K562 (cell line): Measurements from ENCODE around the gene RNF26. TPM values are rescaled to one million over a fixed set of nuclear protein-coding genes. Genes with fewer than 3 reads are reported as not detected.

Experiments used
- BRD9 ChIP-seq: fragments of 450-650 bp; IDR thresholded peaks from 2 replicates; pipeline ENCODE4 v1.6.1; 2018; ENCODE audit warnings: low read depth; ENCODE audit not compliant: partially characterized antibody
- CTBP1 ChIP-seq: fragments of 450-650 bp; IDR thresholded peaks from 2 replicates; pipeline ENCODE4 v1.6.1; 2016; ENCODE audit warnings: borderline replicate concordance
- DIDO1 ChIP-seq: fragments of 450-650 bp; IDR thresholded peaks from 2 replicates; pipeline ENCODE4 v1.6.1; 2016; ENCODE audit warnings: low read depth, missing biosample characterization, missing genetic modification characterization
- DPF2 ChIP-seq: fragments of 450-650 bp; IDR thresholded peaks from 2 replicates; pipeline ENCODE4 v1.6.1; 2016
- EHMT2 ChIP-seq: fragments of 450-650 bp; IDR thresholded peaks from 2 replicates; pipeline ENCODE4 v1.6.1; 2018; ENCODE audit warnings: antibody characterized with exemption
- GTF3C2 ChIP-seq: IDR thresholded peaks from 3 replicates; pipeline ENCODE4 v1.6.1; 2011; ENCODE audit warnings: borderline replicate concordance, mild to moderate bottlenecking, moderate library complexity; ENCODE audit not compliant: insufficient read length; ENCODE audit errors: extremely low read depth
- KLF1 ChIP-seq: fragments of 450-650 bp; IDR thresholded peaks from 2 replicates; pipeline ENCODE4 v1.6.1; 2016; ENCODE audit warnings: missing genetic modification characterization, missing compliant biosample characterization
- LCOR ChIP-seq: sonication (generic); formaldehyde crosslinking; IDR thresholded peaks from 2 replicates; pipeline ENCODE4 v1.8.0; 2022; ENCODE audit warnings: mild to moderate bottlenecking, missing genetic modification reagents
- MAX ChIP-seq: sonication (generic); formaldehyde crosslinking; IDR thresholded peaks from 2 replicates; pipeline ENCODE4 v1.9.0; 2022; ENCODE audit warnings: mild to moderate bottlenecking, missing genetic modification reagents
- NCOA4 ChIP-seq: fragments of 450-650 bp; IDR thresholded peaks from 2 replicates; pipeline ENCODE4 v1.6.1; 2018; ENCODE audit warnings: mild to moderate bottlenecking; ENCODE audit not compliant: partially characterized antibody
- NFIC ChIP-seq: fragments of 450-650 bp; IDR thresholded peaks from 2 replicates; pipeline ENCODE4 v1.6.1; 2017; ENCODE audit warnings: mild to moderate bottlenecking, inconsistent platforms
- TCF15 ChIP-seq: fragments of 250-450 bp; sonication (Bioruptor Pico); IDR thresholded peaks from 2 replicates; pipeline ENCODE4 v1.8.0; 2022; ENCODE audit warnings: moderate library complexity, mild to moderate bottlenecking, inconsistent platforms
- ZNF3 ChIP-seq: fragments of 250-450 bp; sonication (Bioruptor Pico); IDR thresholded peaks from 2 replicates; pipeline ENCODE4 v1.5.0; 2021; ENCODE audit warnings: mild to moderate bottlenecking, moderate library complexity
- ZNF318 ChIP-seq, 2 experiments: fragments of 450-650 bp; IDR thresholded peaks; 2 replicates each; pipeline ENCODE4 v1.6.1; 2016; ENCODE audit warnings: mild to moderate bottlenecking in 2 of 2, borderline replicate concordance in 1 of 2, low read depth in 1 of 2, moderate library complexity in 1 of 2
- ZNF408 ChIP-seq: fragments of 250-450 bp; sonication (Bioruptor Pico); IDR thresholded peaks from 2 replicates; pipeline ENCODE4 v1.4.0; 2020; ENCODE audit warnings: low read depth, mild to moderate bottlenecking, moderate library complexity
- ZNF699 ChIP-seq: fragments of 250-450 bp; sonication (Bioruptor Pico); IDR thresholded peaks from 2 replicates; pipeline ENCODE4 v1.8.0; 2021; ENCODE audit warnings: mild to moderate bottlenecking, moderate library complexity; ENCODE audit not compliant: insufficient replicate concordance
- polyA plus RNA-seq, 8 experiments: library from polyadenylated mRNA; depleted of rRNA in 4 of 8; stranded (reverse) in 5 of 8; unstranded in 3 of 8; fragments of >200 nt; fragmentation: Nextera tagmentation in 2 of 8; fragmentation: Illumina TruSeq in 1 of 8; extraction: Ambion mirVana in 2 of 8; extraction: Trizol in 1 of 8; gene quantifications; 2 replicates each; pipeline versions ENCODE4 v1.2.1 to v1.2.3, GENCODE V29; 2011 to 2014; ENCODE audit warnings: inconsistent platforms in 1 of 8, missing spikeins in 1 of 8
- total RNA-seq, 7 experiments: library from RNA; depleted of rRNA in 6 of 7; stranded (reverse); fragments of >200 nt in 6 of 7; fragmentation: Illumina TruSeq in 2 of 7; extraction: Trizol in 2 of 7; gene quantifications; 2 replicates each; pipeline versions ENCODE4 v1.2.1 to v1.2.3, GENCODE V29; 2011 to 2021; ENCODE audit warnings: low replicate concordance in 1 of 7

Gene RNF26
- total and polyA plus RNA-seq, 9 of the 15 experiments (the other 6 are each of a cell fraction or from before 2014, with no cell fraction given): 5.3 to 53.6 (median 12.7) TPM

GRCh38 chr11:119339589-119340334 lies 5.4 kb downstream of the RNF26 start (continued):
- TF ChIP-seq ZNF318 (IDR thresholded peaks at IDR 0.05; ENCODE audit: borderline replicate concordance in 1 of 2, low read depth in 1 of 2): no peak
- TF ChIP-seq MAX (CRISPR knock-in tag): peak; percentile 78
- no peak for TF ChIP-seq NCOA4
- TF ChIP-seq GTF3C2: no peak
- TF ChIP-seq EHMT2: no peak
- TF ChIP-seq LCOR (CRISPR knock-in tag): no peak
- TF ChIP-seq CTBP1: peak; percentile 85; the same call in 1 of the 2 replicates
- TF ChIP-seq BRD9: no peak
- no peak for TF ChIP-seq ZNF3 (CRISPR knock-in tag)
- TF ChIP-seq DPF2: 0 out of 2 replicates have a peak, but pooled peaks have one; percentile 25
- TF ChIP-seq ZNF699 (CRISPR knock-in tag): no peak
- no peak for TF ChIP-seq TCF15 (CRISPR knock-in tag)
- no peak for TF ChIP-seq KLF1
- no peak for TF ChIP-seq ZNF408
- peak; percentile 44 for TF ChIP-seq NFIC
- TF ChIP-seq DIDO1 (tag): no peak
